HG02763 (cell line): ENCODE results near the gene NCS1.

Experiments
- ATAC-seq: cut with Tn5 transposase; IDR thresholded peaks from one replicate; pipeline ENCODE4 v1.9.1; 2021; ENCODE audit warnings: mild to moderate bottlenecking, moderate library complexity; ENCODE audit not compliant: unreplicated experiment

The NCS1 gene

GRCh38 chr9:130147198-130147597 lies 25.0 kb upstream of the NCS1 start:
- no peak for ATAC-seq

- no peak for ATAC-seq
These were observed 24.3 kb upstream of the NCS1 start for GRCh38 chr9:130147910-130148309.

GRCh38 chr9:130149031-130149430 lies 23.2 kb upstream of the NCS1 start:
- no peak for ATAC-seq

- ATAC-seq = no peak
These were observed 22.4 kb upstream of the NCS1 start for GRCh38 chr9:130149654-130150286.

GRCh38 chr9:130150779-130151382 lies 21.3 kb upstream of the NCS1 start:
- no peak for ATAC-seq

GRCh38 chr9:130154816-130155215 lies 17.4 kb upstream of the NCS1 start:
- ATAC-seq = no peak

GRCh38 chr9:130155647-130156046 lies 16.6 kb upstream of the NCS1 start:
- no peak for ATAC-seq

- ATAC-seq = no peak
These were observed 15.5 kb upstream of the NCS1 start for GRCh38 chr9:130156672-130157071.

GRCh38 chr9:130157079-130157478 lies 15.1 kb upstream of the NCS1 start:
- no peak for ATAC-seq

GRCh38 chr9:130158001-130158400 lies 14.2 kb upstream of the NCS1 start:
- ATAC-seq = no peak

- ATAC-seq = no peak
These were observed 13.1 kb upstream of the NCS1 start for GRCh38 chr9:130159057-130159456.

- no peak for ATAC-seq
These were observed 12.1 kb upstream of the NCS1 start for GRCh38 chr9:130159915-130160670.

- ATAC-seq = no peak
These were observed 11.2 kb upstream of the NCS1 start for GRCh38 chr9:130160862-130161470.

- ATAC-seq = no peak
These were observed 6.6 kb upstream of the NCS1 start for GRCh38 chr9:130165579-130165978.

- ATAC-seq = no peak
These were observed 5.8 kb upstream of the NCS1 start for GRCh38 chr9:130166399-130166798.

- no peak for ATAC-seq
These were observed 4.3 kb upstream of the NCS1 start for GRCh38 chr9:130167927-130168326.

- no peak for ATAC-seq
These were observed 717 bp upstream of the NCS1 start for GRCh38 chr9:130171226-130172148.

GRCh38 chr9:130172858-130173665 lies 858 bp downstream of the NCS1 start:
- no peak for ATAC-seq

- ATAC-seq = no peak
These were observed 1.4 kb downstream of the NCS1 start for GRCh38 chr9:130173666-130173983.

GRCh38 chr9:130174025-130174424 lies 1.8 kb downstream of the NCS1 start:
- no peak for ATAC-seq
